ENCODE data around the gene PHKG2. TPM values are rescaled to one million over a fixed set of nuclear protein-coding genes. Genes with fewer than 3 reads are reported as not detected.

PHKG2 gene
- total RNA-seq, 2 experiments from 2014 or later, result 27.8 to 30.3 TPM

DNA sequence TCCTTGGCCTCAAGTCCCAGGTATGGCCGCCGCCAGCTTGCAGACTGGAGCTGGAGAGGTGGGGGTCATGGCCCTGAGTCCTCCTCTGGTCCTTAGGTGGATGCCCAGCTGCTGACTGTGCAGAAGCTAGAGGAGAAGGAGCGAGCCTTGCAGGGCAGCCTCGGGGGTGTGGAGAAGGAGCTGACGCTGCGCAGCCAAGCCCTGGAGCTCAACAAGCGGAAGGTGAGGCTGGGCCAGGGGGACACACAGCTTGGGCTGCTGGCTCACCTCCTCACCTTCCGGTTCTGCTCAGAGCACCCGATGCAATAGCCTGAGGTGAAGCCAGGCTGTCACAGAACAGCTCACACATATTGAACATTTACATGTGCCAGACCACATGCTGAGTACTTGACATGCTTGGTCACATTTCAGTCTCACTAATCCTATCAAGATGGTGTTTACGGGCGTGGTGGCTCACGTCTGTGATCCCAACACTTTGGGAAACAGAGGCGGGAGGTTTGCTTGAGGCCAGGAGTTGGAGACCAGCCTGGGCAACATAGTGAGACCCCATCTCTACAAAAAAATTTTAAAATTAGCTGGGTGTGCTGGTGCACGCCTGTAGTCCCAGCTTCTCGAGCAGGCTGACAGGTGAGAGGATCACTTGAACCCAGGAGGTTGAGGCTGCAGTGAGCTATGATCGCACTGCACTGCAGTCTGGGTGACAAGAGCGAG lies 21.3 kb downstream of the PHKG2 start:
- H3K4me3 Mint-ChIP-seq, result no peak overlapping the region
- intact Hi-C loops (cut with micrococcal nuclease), result loop anchor here (10.0 kb wide), 1 partner anchor 55 kb away; no protein-coding TSS in a partner anchor
- H3K27me3 Mint-ChIP-seq, result no peaks in the 10 kb centered on the region
- CTCF ChIA-PET, result interaction anchor here (1.4 kb wide), 2 partner anchors 8 to 45 kb away, joined by 3 to 6 read pairs; no protein-coding TSS in a partner anchor
- TF ChIP-seq, protein P1, sequence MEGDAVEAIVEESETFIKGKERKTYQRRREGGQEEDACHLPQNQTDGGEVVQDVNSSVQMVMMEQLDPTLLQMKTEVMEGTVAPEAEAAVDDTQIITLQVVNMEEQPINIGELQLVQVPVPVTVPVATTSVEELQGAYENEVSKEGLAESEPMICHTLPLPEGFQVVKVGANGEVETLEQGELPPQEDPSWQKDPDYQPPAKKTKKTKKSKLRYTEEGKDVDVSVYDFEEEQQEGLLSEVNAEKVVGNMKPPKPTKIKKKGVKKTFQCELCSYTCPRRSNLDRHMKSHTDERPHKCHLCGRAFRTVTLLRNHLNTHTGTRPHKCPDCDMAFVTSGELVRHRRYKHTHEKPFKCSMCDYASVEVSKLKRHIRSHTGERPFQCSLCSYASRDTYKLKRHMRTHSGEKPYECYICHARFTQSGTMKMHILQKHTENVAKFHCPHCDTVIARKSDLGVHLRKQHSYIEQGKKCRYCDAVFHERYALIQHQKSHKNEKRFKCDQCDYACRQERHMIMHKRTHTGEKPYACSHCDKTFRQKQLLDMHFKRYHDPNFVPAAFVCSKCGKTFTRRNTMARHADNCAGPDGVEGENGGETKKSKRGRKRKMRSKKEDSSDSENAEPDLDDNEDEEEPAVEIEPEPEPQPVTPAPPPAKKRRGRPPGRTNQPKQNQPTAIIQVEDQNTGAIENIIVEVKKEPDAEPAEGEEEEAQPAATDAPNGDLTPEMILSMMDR (IDR thresholded peaks at IDR 0.05), result no peak
- POLR2A ChIA-PET, result interaction anchor here (1.1 to 1.3 kb wide), 3 partner anchors 13 to 46 kb away, joined by 3 to 7 read pairs (median 4); no protein-coding TSS in a partner anchor
- H3K27ac Mint-ChIP-seq, result no peak overlapping the region
- peaks cover 52% of the 10 kb centered on the region for H3K36me3 Mint-ChIP-seq (ENCODE audit: low read depth)
- H3K4me1 Mint-ChIP-seq (ENCODE audit: low read depth), result peaks cover 10% of the 10 kb centered on the region
- DNase-seq, result no peak
- H3K9me3 Mint-ChIP-seq, result no peaks in the 10 kb centered on the region
- ATAC-seq, result no peak

DNA sequence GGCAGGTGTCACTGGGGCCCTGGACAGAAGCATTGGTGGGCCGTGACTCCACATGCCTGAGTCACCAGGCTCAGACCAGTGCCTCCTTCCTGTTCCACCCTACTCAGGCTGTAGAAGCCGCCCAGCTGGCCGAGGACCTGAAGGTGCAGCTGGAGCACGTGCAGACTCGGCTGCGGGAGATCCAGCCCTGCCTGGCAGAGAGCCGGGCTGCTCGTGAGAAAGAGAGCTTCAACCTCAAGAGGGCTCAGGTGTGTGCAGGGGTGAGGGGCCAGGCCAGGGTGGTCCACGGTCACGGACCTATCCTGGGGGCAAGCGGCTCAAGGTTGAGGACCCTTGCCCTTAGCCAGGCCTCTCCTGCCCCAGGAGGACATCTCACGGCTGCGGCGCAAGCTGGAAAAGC lies 23.5 kb downstream of the PHKG2 start:
- peaks cover 44% of the 10 kb centered on the region for H3K36me3 Mint-ChIP-seq (ENCODE audit: low read depth)
- CTCF ChIA-PET, result interaction anchor here (1.2 kb wide), 1 partner anchor 10 kb away, joined by 3 read pairs; no protein-coding TSS in a partner anchor
- ATAC-seq, result no peak
- intact Hi-C loops (cut with micrococcal nuclease), result no loop called here
- H3K4me1 Mint-ChIP-seq (ENCODE audit: low read depth), result peaks cover 17% of the 10 kb centered on the region
- H3K9me3 Mint-ChIP-seq, result no peaks in the 10 kb centered on the region
- POLR2A ChIA-PET, result interaction anchor here (0.5 to 1.4 kb wide), 5 partner anchors 12 to 404 kb away, joined by 3 to 6 read pairs (median 4); no protein-coding TSS in a partner anchor
- H3K27me3 Mint-ChIP-seq, result no peaks in the 10 kb centered on the region
- TF ChIP-seq, protein P1 (IDR thresholded peaks at IDR 0.05), result no peak
- H3K27ac Mint-ChIP-seq, result no peak overlapping the region
- DNase-seq, result no peak
- no peak overlapping the region for H3K4me3 Mint-ChIP-seq

DNA sequence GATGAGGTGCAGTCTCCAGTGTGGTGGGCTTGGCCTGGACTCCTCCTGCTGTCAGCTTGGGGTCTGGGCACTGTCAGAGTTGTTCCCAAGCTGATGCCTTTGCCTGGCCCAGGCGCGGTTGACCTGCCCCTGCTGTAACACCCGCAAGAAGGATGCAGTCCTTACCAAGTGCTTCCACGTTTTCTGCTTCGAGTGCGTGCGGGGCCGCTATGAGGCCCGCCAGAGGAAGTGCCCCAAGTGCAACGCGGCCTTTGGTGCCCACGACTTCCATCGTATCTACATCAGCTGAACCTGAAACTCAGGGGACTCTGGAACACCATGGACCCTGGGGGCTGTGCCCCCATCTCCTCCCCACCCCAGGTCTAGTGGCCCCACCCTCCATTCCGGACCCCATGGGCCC lies 25.6 kb downstream of the PHKG2 start:
- TF ChIP-seq, protein P1 (IDR thresholded peaks at IDR 0.05), result no peak
- ATAC-seq, result no peak
- peaks cover 36% of the 10 kb centered on the region for H3K36me3 Mint-ChIP-seq (ENCODE audit: low read depth)
- no peaks in the 10 kb centered on the region for H3K27me3 Mint-ChIP-seq
- no peaks in the 10 kb centered on the region for H3K9me3 Mint-ChIP-seq
- intact Hi-C loops (cut with micrococcal nuclease), result no loop called here
- no peak for DNase-seq
- H3K27ac Mint-ChIP-seq, result no peak overlapping the region
- no peak overlapping the region for H3K4me3 Mint-ChIP-seq
- ChIA-PET POLR2A (interaction anchor here (0.8 to 3.2 kb wide), 3 partner anchors 9 to 24 kb away, joined by 3 to 23 read pairs (median 6); partner anchors contain the start of gene RNF40), CTCF (no interaction called here)
- H3K4me1 Mint-ChIP-seq (ENCODE audit: low read depth), result peaks cover 22% of the 10 kb centered on the region

DNA sequence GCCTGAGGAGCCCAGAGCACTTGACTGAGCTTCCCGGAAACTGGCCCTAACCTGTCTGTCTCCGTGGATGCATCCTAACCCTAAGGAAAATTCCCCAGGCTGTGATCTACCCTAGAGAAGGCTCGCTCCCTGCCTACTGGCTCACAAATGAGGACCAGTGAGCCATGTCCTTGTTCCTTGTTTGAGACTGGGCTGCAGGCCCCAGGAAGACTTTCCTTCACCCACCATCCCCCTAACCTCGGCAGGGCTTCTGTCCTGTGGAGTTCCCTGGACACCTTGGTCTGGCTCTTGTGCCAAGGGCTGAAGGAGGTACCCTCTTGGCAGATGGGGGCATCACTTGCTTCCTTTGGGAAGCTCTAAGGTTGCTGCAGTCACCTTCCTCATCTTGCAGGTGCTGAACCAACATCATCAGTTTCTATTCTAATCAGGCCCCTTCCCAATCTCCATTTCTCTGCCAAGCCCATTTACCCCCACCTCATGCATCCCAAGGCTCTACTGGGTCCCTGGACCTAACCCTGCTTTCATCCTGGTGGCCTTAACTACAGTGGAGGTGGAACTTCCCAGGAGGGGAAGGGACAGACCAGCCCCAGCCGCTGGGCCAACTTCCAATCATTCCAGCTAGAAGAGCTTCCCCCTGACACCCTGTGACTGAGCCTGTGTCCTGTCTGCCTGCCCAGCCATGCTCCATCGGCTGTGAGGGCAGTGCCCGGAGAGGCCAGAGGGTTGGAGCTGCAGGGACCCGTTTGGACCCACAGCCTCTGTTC lies 26.3 kb downstream of the PHKG2 start:
- H3K27me3 Mint-ChIP-seq, result no peaks in the 10 kb centered on the region
- ChIA-PET CTCF (interaction anchor here (0.6 to 1.4 kb wide), 3 partner anchors 40 to 959 kb away, joined by 3 to 5 read pairs (median 3); partner anchors contain the start of gene PAGR1), POLR2A (interaction anchor here (0.5 to 3.2 kb wide), 14 partner anchors 10 to 841 kb away, joined by 3 to 23 read pairs (median 4); partner anchors contain the start of genes CFAP119, PHKG2, RNF40 and ZNF629)
- H3K4me1 Mint-ChIP-seq (ENCODE audit: low read depth), result peaks cover 22% of the 10 kb centered on the region
- peaks cover 33% of the 10 kb centered on the region for H3K36me3 Mint-ChIP-seq (ENCODE audit: low read depth)
- no peak for DNase-seq
- intact Hi-C loops (cut with micrococcal nuclease), result no loop called here
- peak; percentile 6 for ATAC-seq
- H3K4me3 Mint-ChIP-seq, result peak overlapping the region; percentile 80
- TF ChIP-seq, protein P1 (IDR thresholded peaks at IDR 0.05), result no peak
- H3K9me3 Mint-ChIP-seq, result no peaks in the 10 kb centered on the region
- H3K27ac Mint-ChIP-seq, result peak overlapping the region; percentile 55
